ENCODE measurements around the gene C6orf132. TPM values are rescaled to one million over a fixed set of nuclear protein-coding genes. Genes with fewer than 3 reads are reported as not detected.

C6orf132 gene
- total and polyA plus RNA-seq, 2 experiments from 2014 or later: 22.2 to 40.9 TPM

DNA sequence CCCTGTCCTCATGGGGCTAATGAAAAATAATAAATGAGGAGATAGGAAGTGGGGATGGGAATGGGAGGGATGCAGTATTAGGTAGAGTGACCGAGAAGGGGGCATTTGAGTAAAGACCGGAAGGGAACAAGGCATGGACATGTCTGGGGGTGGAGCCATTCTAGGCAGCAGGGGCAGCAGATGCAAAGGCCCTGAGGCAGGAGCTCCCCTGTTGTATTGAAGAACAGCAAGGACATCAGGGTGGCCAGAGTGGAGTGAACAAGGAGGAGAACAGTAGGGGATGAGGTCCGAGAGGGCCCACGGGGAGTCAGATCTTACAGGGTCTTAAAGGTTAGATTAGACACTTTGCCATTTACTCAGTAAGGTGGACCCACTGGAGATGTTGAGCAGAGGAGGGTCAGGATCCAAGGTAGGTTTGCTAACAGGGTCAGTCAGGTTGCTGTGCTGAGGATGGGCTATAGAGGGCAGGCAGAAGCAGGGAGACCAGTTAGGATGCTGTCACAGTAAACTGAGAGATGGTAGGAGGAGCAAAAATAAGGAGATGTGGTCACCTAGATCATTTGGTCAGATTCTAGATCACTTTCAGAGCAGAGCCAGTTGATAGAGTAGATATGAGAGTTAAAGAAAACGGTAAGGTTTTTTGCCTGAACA, 73.4 kb downstream of the C6orf132 start:
- H3K27me3 ChIP-seq (ENCODE audit: insufficient read depth): no peaks in the 10 kb centered on the region
- Mint-ChIP-seq H3K27ac (no peak overlapping the region), H3K4me1 (no peaks in the 10 kb centered on the region), H3K36me3 (ENCODE audit: low read depth) (peaks cover 35% of the 10 kb centered on the region), H3K9me3 (no peaks in the 10 kb centered on the region), H3K4me3 (no peak overlapping the region), H3K27me3 (ENCODE audit: insufficient read depth, low read depth, poor library complexity) (no peaks in the 10 kb centered on the region)
- no peaks in the 10 kb centered on the region for H3F3A ChIP-seq (replicated peaks; ENCODE audit: low read depth)
- H2AFZ ChIP-seq: no peak overlapping the region
- no peaks in the 10 kb centered on the region for H3K79me2 ChIP-seq (replicated peaks; ENCODE audit: insufficient read depth)
- ATAC-seq (peak; percentile 39; the same call in 2 of the 3 replicates), DNase-seq (ENCODE audit: low spot score) (no peak)
- no peak overlapping the region for H3K4me3 ChIP-seq
- H3K4me1 ChIP-seq (ENCODE audit: insufficient read depth): no peaks in the 10 kb centered on the region
- H4K20me1 ChIP-seq (replicated peaks; ENCODE audit: insufficient read depth): no peaks in the 10 kb centered on the region
- H3K9me2 ChIP-seq (ENCODE audit: insufficient read depth): no peaks in the 10 kb centered on the region
- H3K27ac ChIP-seq (ENCODE audit: low read depth): no peak overlapping the region
- H3K36me3 ChIP-seq (ENCODE audit: insufficient read depth): peaks cover 19% of the 10 kb centered on the region
- no peak for TF ChIP-seq EZH2 (IDR thresholded peaks at IDR 0.05; ENCODE audit: low read depth, unreplicated experiment)
- TF ChIP-seq, protein P1, sequence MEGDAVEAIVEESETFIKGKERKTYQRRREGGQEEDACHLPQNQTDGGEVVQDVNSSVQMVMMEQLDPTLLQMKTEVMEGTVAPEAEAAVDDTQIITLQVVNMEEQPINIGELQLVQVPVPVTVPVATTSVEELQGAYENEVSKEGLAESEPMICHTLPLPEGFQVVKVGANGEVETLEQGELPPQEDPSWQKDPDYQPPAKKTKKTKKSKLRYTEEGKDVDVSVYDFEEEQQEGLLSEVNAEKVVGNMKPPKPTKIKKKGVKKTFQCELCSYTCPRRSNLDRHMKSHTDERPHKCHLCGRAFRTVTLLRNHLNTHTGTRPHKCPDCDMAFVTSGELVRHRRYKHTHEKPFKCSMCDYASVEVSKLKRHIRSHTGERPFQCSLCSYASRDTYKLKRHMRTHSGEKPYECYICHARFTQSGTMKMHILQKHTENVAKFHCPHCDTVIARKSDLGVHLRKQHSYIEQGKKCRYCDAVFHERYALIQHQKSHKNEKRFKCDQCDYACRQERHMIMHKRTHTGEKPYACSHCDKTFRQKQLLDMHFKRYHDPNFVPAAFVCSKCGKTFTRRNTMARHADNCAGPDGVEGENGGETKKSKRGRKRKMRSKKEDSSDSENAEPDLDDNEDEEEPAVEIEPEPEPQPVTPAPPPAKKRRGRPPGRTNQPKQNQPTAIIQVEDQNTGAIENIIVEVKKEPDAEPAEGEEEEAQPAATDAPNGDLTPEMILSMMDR (conservative IDR thresholded peaks at IDR 0.05; ENCODE audit: low read depth in 2 of 2): peak in 1 of 2 experiments; percentile 31; a peak in 2 of 4 replicates
- no peak overlapping the region for H3K4me2 ChIP-seq

DNA sequence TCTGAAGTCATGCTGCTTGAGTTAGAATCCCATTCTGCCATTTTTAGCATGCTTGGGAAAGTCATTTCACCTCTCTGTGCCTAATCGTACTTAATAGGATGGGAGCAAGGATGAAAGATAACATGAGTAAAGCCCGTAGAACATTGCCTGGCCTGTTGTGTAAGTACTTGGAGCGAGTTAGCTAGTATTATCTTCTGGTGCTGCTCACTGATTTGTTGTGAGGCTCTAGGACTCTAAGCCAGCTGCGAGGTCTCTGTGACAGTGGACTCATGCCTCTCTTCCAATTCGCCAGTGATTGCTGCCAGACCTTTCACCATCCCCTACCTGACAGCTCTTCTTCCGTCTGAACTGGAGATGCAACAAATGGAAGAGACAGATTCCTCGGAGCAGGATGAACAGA, 74.2 kb downstream of the C6orf132 start:
- Histone ChIP-seq H3K9me2 (ENCODE audit: insufficient read depth) (no peaks in the 10 kb centered on the region), H2AFZ (no peak overlapping the region), H3K4me2 (no peak overlapping the region), H3K4me1 (ENCODE audit: insufficient read depth) (no peaks in the 10 kb centered on the region), H3F3A (replicated peaks; ENCODE audit: low read depth) (no peaks in the 10 kb centered on the region), H3K27me3 (ENCODE audit: insufficient read depth) (no peaks in the 10 kb centered on the region), H3K4me3 (no peak overlapping the region), H3K36me3 (ENCODE audit: insufficient read depth) (peaks cover 27% of the 10 kb centered on the region), H4K20me1 (replicated peaks; ENCODE audit: insufficient read depth) (no peaks in the 10 kb centered on the region), H3K79me2 (replicated peaks; ENCODE audit: insufficient read depth) (no peaks in the 10 kb centered on the region), H3K27ac (ENCODE audit: low read depth) (no peak overlapping the region)
- no peaks in the 10 kb centered on the region for H3K27me3 Mint-ChIP-seq (ENCODE audit: insufficient read depth, low read depth, poor library complexity)
- TF ChIP-seq STAT1 (IDR thresholded peaks at IDR 0.05; ENCODE audit: unreplicated experiment) (no peak), EZH2 (IDR thresholded peaks at IDR 0.05; ENCODE audit: low read depth, unreplicated experiment) (no peak), NANOG (IDR thresholded peaks at IDR 0.05; ENCODE audit: borderline replicate concordance) (no peak), ZNF331 (CRISPR knock-in tag; IDR thresholded peaks at IDR 0.05; ENCODE audit: low read depth) (no peak), EZH2phosphoT487 (IDR thresholded peaks at IDR 0.05; ENCODE audit: unreplicated experiment) (no peak), ZNF114 (CRISPR knock-in tag; IDR thresholded peaks at IDR 0.05) (no peak), POLR2AphosphoS5 (IDR thresholded peaks at IDR 0.05; ENCODE audit: low read depth) (no peak), JUNB (IDR thresholded peaks at IDR 0.05; ENCODE audit: unreplicated experiment) (no peak)
- TF ChIP-seq, protein P1 (conservative IDR thresholded peaks at IDR 0.05; ENCODE audit: low read depth in 2 of 2): no peak
- TF ChIP-seq, protein P2, sequence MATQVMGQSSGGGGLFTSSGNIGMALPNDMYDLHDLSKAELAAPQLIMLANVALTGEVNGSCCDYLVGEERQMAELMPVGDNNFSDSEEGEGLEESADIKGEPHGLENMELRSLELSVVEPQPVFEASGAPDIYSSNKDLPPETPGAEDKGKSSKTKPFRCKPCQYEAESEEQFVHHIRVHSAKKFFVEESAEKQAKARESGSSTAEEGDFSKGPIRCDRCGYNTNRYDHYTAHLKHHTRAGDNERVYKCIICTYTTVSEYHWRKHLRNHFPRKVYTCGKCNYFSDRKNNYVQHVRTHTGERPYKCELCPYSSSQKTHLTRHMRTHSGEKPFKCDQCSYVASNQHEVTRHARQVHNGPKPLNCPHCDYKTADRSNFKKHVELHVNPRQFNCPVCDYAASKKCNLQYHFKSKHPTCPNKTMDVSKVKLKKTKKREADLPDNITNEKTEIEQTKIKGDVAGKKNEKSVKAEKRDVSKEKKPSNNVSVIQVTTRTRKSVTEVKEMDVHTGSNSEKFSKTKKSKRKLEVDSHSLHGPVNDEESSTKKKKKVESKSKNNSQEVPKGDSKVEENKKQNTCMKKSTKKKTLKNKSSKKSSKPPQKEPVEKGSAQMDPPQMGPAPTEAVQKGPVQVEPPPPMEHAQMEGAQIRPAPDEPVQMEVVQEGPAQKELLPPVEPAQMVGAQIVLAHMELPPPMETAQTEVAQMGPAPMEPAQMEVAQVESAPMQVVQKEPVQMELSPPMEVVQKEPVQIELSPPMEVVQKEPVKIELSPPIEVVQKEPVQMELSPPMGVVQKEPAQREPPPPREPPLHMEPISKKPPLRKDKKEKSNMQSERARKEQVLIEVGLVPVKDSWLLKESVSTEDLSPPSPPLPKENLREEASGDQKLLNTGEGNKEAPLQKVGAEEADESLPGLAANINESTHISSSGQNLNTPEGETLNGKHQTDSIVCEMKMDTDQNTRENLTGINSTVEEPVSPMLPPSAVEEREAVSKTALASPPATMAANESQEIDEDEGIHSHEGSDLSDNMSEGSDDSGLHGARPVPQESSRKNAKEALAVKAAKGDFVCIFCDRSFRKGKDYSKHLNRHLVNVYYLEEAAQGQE (IDR thresholded peaks at IDR 0.05; ENCODE audit: unreplicated experiment): no peak
- TF ChIP-seq, protein P3, sequence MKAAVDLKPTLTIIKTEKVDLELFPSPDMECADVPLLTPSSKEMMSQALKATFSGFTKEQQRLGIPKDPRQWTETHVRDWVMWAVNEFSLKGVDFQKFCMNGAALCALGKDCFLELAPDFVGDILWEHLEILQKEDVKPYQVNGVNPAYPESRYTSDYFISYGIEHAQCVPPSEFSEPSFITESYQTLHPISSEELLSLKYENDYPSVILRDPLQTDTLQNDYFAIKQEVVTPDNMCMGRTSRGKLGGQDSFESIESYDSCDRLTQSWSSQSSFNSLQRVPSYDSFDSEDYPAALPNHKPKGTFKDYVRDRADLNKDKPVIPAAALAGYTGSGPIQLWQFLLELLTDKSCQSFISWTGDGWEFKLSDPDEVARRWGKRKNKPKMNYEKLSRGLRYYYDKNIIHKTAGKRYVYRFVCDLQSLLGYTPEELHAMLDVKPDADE (IDR thresholded peaks at IDR 0.05): no peak
- H3K36me3 Mint-ChIP-seq (ENCODE audit: low read depth): peaks cover 36% of the 10 kb centered on the region
- ATAC-seq: no peak
- no peaks in the 10 kb centered on the region for H3K9me3 Mint-ChIP-seq
- no peak for DNase-seq (ENCODE audit: low spot score)
- H3K4me3 Mint-ChIP-seq: no peak overlapping the region
- no peak overlapping the region for H3K27ac Mint-ChIP-seq
- no peaks in the 10 kb centered on the region for H3K4me1 Mint-ChIP-seq
